Fibroblast of skin of right biceps (primary cell): Measurements from ENCODE around the gene ABCB8.

ENCODE experiments used
- DNase-seq: peaks from one replicate; pipeline ENCODE4 v3.0.0-alpha.2; 2013

The ABCB8 gene

GRCh38 chr7:151059367-151060112 is 31.3 kb downstream of the ABCB8 start, which contains the start of gene SLC4A2:
Gene SLC4A2, plus strand, starts transcription at chr7:151059589. Its CDS starts 2,399 bp downstream, at chr7:151061988.
- peak; percentile 82 for DNase-seq

GRCh38 chr7:151060113-151060415 is 31.8 kb downstream of the ABCB8 start:
- no peak for DNase-seq

GRCh38 chr7:151060416-151061212 is 32.4 kb downstream of the ABCB8 start:
- peak; percentile 27 for DNase-seq

GRCh38 chr7:151061213-151062110 is 33.2 kb downstream of the ABCB8 start:
- peak; percentile 32 for DNase-seq

GRCh38 chr7:151062111-151062398 is 33.8 kb downstream of the ABCB8 start:
- no peak for DNase-seq

- DNase-seq = peak; percentile 61
Observed at GRCh38 chr7:151062399-151063211, 34.4 kb downstream of the ABCB8 start.

GRCh38 chr7:151063212-151063561 is 34.9 kb downstream of the ABCB8 start:
- no peak for DNase-seq

- DNase-seq = no peak
Observed at GRCh38 chr7:151064454-151064853, 36.2 kb downstream of the ABCB8 start.

- no peak for DNase-seq
Observed at GRCh38 chr7:151064993-151065392, 36.7 kb downstream of the ABCB8 start.

GRCh38 chr7:151065516-151065915 is 37.3 kb downstream of the ABCB8 start:
- DNase-seq = no peak

GRCh38 chr7:151066273-151066974 is 38.2 kb downstream of the ABCB8 start:
- DNase-seq = no peak

GRCh38 chr7:151068069-151068773 is 40.0 kb downstream of the ABCB8 start:
- no peak for DNase-seq

GRCh38 chr7:151069841-151070573 is 41.8 kb downstream of the ABCB8 start:
- DNase-seq = no peak

GRCh38 chr7:151070574-151070960 is 42.3 kb downstream of the ABCB8 start:
- DNase-seq = no peak

GRCh38 chr7:151071032-151071866 is 43.0 kb downstream of the ABCB8 start:
- no peak for DNase-seq

GRCh38 chr7:151073990-151074389 is 45.7 kb downstream of the ABCB8 start:
- DNase-seq = no peak

GRCh38 chr7:151074817-151075661 is 46.8 kb downstream of the ABCB8 start:
- DNase-seq = no peak

- DNase-seq = no peak
Observed at GRCh38 chr7:151075662-151075971, 47.4 kb downstream of the ABCB8 start.

- DNase-seq = no peak
Observed at GRCh38 chr7:151075978-151076426, 47.8 kb downstream of the ABCB8 start.
